ENCODE results near the gene MAPRE2.

Gene MAPRE2

DNA sequence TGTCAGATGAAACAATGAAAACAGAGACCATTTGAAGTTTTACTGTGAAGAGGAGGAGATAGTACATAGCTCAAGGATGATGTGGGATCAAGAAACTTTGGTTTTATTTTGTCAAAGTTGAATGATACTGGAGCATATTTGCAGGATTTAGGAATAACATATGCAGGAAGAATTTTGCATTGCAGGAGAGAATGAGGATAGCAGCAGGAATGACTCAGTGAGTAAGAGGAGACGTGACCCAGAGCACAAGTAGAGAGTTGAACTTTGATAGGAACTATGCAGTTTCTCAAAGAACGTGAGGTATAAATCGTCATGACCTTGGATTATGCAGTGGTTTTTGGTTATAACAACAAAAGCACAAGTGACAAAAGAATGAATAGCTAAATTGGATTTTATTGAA is 47.7 kb downstream of the MAPRE2 start:
- no peaks in the 10 kb centered on the region for H3K27me3 ChIP-seq (replicated peaks; ENCODE audit: insufficient read depth, low read length)
- no peaks in the 10 kb centered on the region for H3K9me2 ChIP-seq (replicated peaks; ENCODE audit: insufficient read depth, low read length)
- H3K4me1 ChIP-seq (ENCODE audit: low read length), result no peaks in the 10 kb centered on the region
- H3K4me2 ChIP-seq (ENCODE audit: low read depth, low read length), result no peak overlapping the region
- H3K36me3 ChIP-seq (replicated peaks; ENCODE audit: insufficient read depth, low read length), result no peaks in the 10 kb centered on the region
- no peaks in the 10 kb centered on the region for H4K20me1 ChIP-seq (ENCODE audit: insufficient read depth, low read length)
- H3K27ac ChIP-seq (ENCODE audit: low read length), result no peak overlapping the region
- TF ChIP-seq EZH2 (optimal IDR thresholded peaks at IDR 0.05; ENCODE audit: low read depth, low read length) (no peak), EZH2phosphoT487 (IDR thresholded peaks at IDR 0.05; ENCODE audit: low read length) (no peak)
- TF ChIP-seq, protein P1, sequence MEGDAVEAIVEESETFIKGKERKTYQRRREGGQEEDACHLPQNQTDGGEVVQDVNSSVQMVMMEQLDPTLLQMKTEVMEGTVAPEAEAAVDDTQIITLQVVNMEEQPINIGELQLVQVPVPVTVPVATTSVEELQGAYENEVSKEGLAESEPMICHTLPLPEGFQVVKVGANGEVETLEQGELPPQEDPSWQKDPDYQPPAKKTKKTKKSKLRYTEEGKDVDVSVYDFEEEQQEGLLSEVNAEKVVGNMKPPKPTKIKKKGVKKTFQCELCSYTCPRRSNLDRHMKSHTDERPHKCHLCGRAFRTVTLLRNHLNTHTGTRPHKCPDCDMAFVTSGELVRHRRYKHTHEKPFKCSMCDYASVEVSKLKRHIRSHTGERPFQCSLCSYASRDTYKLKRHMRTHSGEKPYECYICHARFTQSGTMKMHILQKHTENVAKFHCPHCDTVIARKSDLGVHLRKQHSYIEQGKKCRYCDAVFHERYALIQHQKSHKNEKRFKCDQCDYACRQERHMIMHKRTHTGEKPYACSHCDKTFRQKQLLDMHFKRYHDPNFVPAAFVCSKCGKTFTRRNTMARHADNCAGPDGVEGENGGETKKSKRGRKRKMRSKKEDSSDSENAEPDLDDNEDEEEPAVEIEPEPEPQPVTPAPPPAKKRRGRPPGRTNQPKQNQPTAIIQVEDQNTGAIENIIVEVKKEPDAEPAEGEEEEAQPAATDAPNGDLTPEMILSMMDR (IDR thresholded peaks at IDR 0.05; ENCODE audit: low read length), result no peak
- no peaks in the 10 kb centered on the region for H3K79me2 ChIP-seq (ENCODE audit: low read length)
- no peak for DNase-seq
- no peaks in the 10 kb centered on the region for H3K9me3 ChIP-seq (replicated peaks; ENCODE audit: insufficient read depth, low read length)
- no peak overlapping the region for H2AFZ ChIP-seq (ENCODE audit: low read length)
- H3K9ac ChIP-seq (ENCODE audit: low read length), result no peak overlapping the region
- no peaks in the 10 kb centered on the region for H3F3A ChIP-seq (ENCODE audit: insufficient read depth, low read length)
- no peak overlapping the region for H3K4me3 ChIP-seq (ENCODE audit: low read length)

DNA sequence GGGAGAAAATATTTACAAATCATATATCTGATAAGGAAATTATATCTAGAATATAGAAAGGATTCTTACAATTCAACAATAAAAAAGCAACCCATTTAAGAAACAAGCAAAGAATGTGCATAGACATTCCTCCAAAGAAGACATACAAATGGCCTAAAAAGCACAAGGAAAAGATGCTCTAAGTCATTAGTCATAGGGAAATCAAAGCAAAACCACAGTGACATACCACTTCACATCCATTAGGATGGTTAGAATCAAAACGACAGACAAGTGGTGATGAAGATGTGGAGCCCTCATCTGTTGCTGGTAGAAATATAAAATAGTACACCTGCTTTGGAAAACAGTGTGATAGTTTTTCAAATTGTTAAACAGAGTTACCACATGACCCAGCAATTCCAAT is 48.2 kb downstream of the MAPRE2 start:
- Histone ChIP-seq H3K79me2 (ENCODE audit: low read length) (no peaks in the 10 kb centered on the region), H3K9me2 (replicated peaks; ENCODE audit: insufficient read depth, low read length) (no peaks in the 10 kb centered on the region), H3K9me3 (replicated peaks; ENCODE audit: insufficient read depth, low read length) (no peaks in the 10 kb centered on the region), H3K36me3 (replicated peaks; ENCODE audit: insufficient read depth, low read length) (no peaks in the 10 kb centered on the region), H3K9ac (ENCODE audit: low read length) (no peak overlapping the region), H3K4me1 (ENCODE audit: low read length) (no peaks in the 10 kb centered on the region), H3K27ac (ENCODE audit: low read length) (no peak overlapping the region), H2AFZ (ENCODE audit: low read length) (no peak overlapping the region), H3K4me3 (ENCODE audit: low read length) (no peak overlapping the region), H3F3A (ENCODE audit: insufficient read depth, low read length) (no peaks in the 10 kb centered on the region), H3K27me3 (replicated peaks; ENCODE audit: insufficient read depth, low read length) (no peaks in the 10 kb centered on the region), H4K20me1 (ENCODE audit: insufficient read depth, low read length) (no peaks in the 10 kb centered on the region), H3K4me2 (ENCODE audit: low read depth, low read length) (no peak overlapping the region)
- DNase-seq, result no peak
- no peak for TF ChIP-seq EZH2 (optimal IDR thresholded peaks at IDR 0.05; ENCODE audit: low read depth, low read length)
- no peak for TF ChIP-seq EZH2phosphoT487 (IDR thresholded peaks at IDR 0.05; ENCODE audit: low read length)
- TF ChIP-seq, protein P1 (IDR thresholded peaks at IDR 0.05; ENCODE audit: low read length), result no peak

DNA sequence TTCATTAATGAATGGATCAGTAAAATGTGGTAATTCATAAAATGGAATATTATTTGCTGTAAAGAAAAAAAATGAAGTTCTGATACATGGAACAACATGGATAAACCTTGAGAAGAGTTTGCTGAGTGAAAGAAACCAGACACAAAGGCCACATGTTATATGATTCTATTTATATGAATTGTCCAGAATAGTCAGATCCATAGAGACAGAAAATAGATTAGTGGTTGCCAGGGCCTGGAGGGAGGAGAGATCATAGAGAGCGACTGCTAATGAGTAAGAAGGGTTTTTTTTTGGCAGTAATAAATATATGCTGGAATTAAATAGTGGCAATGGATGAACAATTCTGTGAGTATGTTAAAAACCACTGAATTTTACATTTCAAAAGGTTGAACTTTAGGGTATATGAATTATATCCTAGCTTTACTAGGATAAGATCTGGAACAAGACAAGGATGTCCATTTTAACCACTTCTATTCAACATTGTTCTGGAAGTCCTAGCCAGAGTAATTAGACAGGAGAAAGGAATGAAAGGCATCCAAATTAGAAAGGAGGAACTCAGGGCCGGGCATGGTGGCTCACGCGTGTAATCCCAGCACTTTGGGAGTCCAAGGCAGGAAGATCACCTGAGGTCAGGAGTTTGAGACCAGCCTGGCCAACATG is 48.8 kb downstream of the MAPRE2 start:
- no peaks in the 10 kb centered on the region for H3K36me3 ChIP-seq (replicated peaks; ENCODE audit: insufficient read depth, low read length)
- DNase-seq, result no peak
- no peaks in the 10 kb centered on the region for H3K9me3 ChIP-seq (replicated peaks; ENCODE audit: insufficient read depth, low read length)
- H3K79me2 ChIP-seq (ENCODE audit: low read length), result no peaks in the 10 kb centered on the region
- H3K9ac ChIP-seq (ENCODE audit: low read length), result no peak overlapping the region
- no peak overlapping the region for H3K4me2 ChIP-seq (ENCODE audit: low read depth, low read length)
- no peak overlapping the region for H3K27ac ChIP-seq (ENCODE audit: low read length)
- H3F3A ChIP-seq (ENCODE audit: insufficient read depth, low read length), result no peaks in the 10 kb centered on the region
- H2AFZ ChIP-seq (ENCODE audit: low read length), result no peak overlapping the region
- H3K4me3 ChIP-seq (ENCODE audit: low read length), result no peak overlapping the region
- H3K4me1 ChIP-seq (ENCODE audit: low read length), result no peaks in the 10 kb centered on the region
- TF ChIP-seq EZH2phosphoT487 (IDR thresholded peaks at IDR 0.05; ENCODE audit: low read length), result no peak
- no peak for TF ChIP-seq EZH2 (optimal IDR thresholded peaks at IDR 0.05; ENCODE audit: low read depth, low read length)
- TF ChIP-seq, protein P1 (IDR thresholded peaks at IDR 0.05; ENCODE audit: low read length), result no peak
- H4K20me1 ChIP-seq (ENCODE audit: insufficient read depth, low read length), result no peaks in the 10 kb centered on the region
- H3K27me3 ChIP-seq (replicated peaks; ENCODE audit: insufficient read depth, low read length), result no peaks in the 10 kb centered on the region
- no peaks in the 10 kb centered on the region for H3K9me2 ChIP-seq (replicated peaks; ENCODE audit: insufficient read depth, low read length)
